AG20443 (cell line): ENCODE data around the gene PUS1.
A peak's percentile ranks its signal among the peaks of the same experiment; 100 is the strongest.

ENCODE experiments used
- DNase-seq: peaks from one replicate; pipeline ENCODE4 v3.0.0; 2012; ENCODE audit warnings: low spot score, mixed read lengths

The PUS1 gene

DNA sequence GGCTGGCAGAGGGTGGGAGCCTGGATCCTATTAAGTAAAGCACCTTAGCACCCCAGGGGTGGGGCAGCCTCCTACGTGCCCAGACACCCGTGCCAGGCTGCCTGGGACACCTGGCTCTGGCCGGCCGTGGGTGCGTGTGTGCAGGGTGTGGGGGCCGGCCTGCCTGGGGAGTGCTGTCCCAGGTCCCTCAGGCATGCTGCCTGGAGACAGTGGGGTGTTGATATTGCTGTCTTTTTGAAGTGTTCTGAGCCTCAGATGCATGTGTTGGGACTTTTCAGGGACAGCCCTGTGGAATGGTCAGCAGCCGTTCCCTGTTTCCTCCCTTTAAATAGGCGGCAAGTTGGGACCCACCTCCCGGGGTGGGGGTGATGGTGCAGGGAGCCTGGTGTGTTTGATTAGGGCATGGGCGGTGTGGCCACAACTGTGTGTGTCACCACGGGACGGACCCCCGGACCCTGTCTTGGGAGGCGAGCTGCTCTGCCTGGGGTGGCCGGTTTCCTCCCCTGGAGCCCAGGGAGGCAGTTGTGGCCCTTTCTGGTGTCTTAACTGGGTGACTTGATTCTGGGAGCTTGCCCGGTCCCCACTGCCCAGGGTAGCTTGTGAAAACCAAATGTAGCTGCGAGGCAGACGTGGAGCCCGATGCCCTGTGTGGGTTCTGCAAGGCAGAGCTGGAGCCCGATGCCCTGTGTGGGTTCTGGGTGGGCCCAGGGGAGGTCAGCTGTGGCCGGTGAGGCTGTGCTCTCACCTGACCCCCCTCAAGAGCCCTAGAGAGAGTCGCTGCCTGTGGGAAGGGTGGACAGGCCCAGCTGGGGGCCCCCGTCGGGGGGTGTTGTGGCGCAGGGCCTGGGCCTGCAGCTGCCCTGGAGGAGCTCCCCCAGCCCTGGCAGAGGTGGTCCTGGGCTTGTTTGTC, 26.5 kb upstream of the PUS1 start:
- DNase-seq = no peak

DNA sequence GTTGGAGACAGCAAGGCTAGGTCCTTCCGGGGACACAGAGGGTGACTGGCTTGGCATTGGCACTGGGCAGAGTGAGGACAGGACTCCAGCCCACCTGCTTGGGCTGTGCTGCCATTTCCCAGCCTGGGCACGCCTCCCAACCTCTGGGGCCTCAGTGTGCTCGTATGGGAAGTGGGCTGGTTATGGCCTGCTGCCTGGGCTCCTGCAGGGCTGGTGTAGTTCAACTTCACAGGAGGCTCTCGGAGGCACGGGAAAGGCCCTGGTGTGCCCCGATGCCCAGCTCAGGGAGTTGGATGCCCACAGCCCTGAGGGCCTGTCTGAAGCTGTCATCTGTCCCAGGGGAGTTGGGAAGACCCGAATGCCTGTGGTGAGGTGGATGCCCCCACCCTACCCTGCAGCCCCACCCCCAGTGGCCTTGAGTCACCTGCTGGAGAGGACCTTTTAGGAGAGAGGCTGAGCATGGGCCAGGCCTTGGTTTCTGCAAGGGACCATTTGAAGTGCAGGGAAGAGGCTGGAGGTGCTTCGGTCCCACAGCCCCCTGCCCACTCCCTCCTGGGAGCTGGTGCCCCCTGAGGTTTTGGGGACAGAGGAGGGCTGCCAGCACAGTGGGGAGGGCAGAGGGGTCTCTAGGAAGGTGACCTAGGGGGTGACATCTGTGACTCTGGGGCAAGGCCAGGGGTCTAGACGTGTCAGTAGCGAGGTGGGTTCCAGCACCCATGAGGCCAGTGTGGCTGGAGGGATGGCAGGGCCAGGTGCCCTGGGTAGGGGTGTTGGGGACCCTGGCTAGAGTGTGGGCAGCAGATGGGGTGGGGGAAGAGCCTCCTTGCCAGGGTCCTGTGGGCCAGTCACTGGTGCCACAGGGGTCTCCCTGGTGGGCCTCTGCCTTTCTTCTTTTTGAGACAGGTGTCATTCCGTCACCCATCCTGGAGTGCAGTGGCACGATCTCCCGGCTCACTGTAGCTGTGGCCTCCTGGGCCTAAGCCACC, 25.5 kb upstream of the PUS1 start:
- DNase-seq = no peak

DNA sequence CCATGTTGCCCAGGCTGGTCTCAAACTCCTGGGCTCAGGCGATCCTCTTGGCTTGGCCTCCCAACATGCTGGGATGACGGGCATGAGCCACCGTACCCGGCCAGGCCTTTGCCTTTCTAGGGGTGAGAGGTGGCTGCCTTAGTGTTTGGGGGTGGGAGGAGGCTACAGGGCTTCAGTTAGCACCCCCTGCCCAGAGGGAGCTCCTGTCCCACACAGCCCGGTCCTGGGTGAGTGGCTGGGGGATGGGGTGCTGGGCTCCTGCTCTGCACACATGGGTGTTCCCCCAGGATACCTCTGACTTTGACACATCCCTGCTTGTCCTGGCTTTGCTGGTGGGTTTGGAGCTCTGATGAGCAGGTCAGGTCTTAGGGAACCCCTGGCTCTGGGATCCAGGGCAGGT, 24.7 kb upstream of the PUS1 start:
- no peak for DNase-seq

DNA sequence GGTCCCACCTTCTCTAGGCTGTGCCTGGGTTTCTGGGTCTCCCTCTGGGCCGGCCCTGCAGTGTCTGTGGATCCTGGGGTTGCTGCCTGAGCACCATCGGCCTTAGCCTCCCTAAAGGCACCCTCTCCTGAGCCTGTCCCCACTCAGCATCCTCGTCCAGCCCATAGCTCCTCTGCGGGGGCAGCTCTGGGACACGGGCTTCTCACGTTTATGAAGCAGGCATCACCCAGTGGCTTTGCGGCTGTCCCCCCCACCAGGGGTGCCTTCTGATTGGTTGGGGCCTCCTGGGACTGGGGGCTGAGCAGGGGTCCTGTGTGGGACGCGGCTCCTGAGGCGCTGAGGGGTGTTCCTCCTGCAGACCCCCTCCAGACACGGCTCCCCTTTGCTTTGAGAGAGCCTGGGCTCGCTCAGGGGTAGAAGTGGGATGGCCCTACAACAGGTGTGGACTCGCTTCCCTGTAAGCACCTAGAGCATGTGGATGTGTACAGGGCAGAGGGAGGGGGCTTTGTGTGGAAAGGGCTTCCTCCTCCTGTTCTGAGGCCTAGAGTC, 23.9 kb upstream of the PUS1 start:
- no peak for DNase-seq

DNA sequence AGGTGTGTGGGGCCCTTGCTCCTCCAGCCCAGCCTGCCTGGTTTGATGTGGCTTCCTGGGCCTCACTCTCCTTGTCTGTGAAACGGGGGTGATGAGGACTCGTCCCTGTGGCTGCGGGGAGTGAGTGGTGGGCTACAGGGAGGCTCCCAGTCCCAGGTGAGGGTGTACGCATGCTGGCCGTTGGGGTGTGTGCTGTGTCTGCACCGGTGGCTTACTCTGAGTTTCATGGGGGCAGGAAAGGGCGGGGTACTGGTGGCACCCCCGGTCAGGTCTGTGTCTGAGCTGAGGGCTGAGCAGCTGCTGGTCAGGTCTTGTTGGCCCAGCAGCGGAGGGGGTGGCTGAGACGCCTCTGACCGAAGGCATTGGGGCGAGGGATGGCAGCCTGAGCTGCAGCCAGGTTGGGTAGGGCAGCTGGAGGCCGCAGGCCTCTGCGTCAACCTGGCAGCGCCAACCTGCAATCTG, 23.4 kb upstream of the PUS1 start:
- no peak for DNase-seq

DNA sequence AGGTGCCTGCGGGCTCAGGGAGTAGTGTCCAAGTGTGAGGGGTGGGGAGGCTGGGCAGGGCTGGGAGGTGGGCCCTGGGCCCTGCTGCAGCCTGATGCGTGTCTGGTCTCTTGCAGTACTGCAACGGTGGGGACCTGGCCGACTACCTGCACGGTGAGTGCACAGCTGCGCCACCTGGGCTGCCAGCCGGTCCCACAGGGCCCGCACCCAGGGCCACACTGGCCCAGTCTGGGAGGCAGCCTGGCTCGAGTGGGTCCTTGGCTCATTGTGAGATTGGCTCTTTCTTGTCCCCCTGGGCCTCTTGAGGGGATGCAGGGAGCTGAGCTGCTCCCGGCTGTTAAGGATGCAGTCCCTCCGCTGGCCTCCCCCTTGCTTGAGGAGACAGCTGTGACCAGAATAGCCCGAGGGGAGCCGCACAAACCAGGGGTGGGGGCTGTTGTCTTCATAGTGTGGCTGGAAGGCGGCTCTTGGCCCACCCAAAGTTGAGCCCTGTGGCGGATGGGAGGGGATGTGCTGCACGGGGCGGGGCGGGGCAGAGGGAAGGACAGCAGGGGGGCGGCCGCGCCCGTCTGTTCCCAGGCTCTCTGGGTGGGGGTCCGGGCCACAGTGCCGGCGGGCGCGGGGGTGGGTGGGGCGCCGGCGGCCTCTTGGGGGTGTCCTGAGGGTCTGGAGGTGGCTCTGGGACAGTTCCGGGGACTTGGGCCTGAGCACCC, 21.5 kb upstream of the PUS1 start:
- no peak for DNase-seq

DNA sequence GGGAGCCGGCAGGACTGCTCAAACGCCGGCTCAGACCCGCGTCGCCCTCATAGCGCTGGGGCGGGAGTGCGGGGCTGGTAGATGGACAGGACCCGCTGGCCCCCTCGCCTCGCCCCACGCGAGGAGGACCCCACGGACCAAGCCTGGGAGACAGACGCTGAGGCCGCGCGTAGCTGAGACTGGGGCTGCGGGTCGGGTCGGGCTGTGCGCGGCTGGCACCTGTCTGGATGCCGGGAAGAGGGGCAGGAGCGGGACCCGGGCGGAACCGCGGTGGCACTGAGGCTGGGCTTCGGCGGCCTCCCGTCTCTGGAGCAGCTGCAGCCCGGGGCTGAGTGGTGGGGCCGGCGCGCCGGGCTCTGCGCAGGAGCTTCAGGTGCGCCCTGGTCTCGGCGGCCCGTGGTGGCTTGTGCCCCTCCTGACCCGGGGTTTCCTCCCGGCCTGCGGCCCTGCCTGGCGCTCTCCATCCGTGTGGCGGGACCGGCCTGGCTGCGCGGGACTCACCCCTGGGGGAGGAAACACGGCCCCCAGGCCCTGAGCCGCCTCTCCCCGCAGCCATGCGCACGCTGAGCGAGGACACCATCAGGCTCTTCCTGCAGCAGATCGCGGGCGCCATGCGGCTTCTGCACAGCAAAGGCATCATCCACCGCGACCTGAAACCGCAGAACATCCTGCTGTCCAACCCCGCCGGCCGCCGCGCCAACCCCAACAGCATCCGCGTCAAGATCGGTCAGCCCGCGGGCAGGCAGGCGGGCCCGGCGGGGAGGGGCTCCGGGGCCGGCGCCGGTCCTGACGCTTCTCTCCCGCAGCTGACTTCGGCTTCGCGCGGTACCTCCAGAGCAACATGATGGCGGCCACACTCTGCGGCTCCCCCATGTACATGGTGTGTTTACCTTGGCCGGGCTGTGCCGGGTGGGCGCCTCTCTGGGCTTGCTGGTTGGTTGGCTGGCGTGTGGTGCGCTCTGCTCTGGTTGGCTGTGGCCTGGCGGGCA, 20.7 kb upstream of the PUS1 start:
- DNase-seq = no peak

DNA sequence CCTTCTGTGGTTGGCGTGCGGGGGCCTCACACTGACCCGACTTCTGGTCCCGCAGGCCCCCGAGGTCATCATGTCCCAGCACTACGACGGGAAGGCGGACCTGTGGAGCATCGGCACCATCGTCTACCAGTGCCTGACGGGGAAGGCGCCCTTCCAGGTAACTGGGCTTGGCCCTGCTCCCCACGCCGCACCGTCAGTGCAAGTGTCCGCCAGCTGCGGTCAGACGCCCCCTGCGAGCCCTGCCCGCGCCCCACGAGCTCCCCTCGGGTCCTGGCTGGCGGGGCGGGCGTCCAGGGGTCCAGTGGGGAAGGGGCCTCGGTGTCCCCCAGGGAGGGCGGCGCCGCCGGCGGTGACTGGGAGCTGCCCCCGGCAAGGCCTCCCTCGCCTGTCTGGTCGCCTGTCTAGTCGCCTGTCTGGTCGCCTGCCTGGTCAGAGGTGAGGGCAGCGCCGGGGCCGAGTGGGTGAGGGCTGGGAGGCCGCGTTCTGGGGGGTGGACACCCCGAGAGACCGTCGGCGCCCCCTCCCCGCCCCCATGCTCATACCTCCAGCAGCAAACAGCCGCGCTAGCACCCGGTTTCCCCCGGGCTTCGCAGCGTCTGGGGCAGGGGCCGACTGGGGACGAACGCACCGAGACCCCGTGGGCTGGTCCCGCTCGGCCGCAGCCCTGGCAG, 19.9 kb upstream of the PUS1 start:
- no peak for DNase-seq

DNA sequence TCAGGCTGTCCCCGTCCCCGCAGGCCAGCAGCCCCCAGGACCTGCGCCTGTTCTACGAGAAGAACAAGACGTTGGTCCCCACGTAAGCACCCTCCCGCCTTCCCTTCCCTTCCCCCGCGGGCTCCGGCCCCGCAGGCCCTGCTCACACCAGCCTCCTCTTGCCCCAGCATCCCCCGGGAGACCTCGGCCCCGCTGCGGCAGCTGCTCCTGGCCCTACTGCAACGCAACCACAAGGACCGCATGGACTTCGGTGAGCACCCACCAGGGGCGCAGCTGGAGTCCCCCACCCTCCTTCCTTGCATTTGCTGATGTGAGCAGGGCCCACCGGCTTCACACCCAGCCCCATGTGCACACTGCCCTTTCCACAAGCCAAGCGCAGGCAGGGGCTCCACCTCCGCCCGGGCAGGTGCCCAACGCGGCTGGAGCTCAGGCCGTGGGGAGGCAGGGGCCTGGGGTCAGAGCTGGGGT, 19.3 kb upstream of the PUS1 start:
- no peak for DNase-seq

DNA sequence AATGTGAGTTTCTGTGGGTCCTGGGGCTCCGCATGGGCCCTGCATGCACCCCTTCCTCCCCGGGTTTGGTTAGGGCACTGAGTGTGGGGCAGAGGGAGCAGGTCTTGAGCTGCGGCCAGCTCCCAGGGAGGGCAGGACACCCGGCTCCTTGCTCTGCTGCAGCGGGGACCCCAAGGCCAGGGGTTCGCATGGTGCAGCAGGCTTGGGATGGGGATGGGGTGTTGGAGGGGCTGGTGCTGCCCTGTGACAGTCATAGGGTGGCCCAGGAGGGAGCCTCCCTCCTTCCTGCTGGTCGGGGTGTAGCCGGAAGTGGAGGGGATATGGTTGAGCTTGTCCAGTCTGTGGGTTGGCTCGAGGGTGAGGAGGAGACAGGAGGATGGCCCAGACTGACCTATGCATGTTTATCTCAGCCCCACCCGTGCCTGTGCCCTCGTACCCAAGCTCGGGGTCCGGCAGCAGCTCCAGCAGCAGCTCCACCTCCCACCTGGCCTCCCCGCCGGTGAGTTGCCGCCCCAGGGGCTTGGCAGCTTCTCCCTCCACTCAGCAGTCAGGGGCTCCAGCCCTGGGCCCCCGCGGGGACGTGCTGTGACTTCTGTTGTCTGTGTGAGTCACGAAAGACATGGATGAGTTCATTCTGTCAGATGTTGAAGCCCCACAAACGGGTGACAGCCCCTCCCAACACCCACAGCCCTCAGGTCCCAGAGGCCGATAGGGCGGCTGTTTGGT, 18.6 kb upstream of the PUS1 start:
- no peak for DNase-seq

DNA sequence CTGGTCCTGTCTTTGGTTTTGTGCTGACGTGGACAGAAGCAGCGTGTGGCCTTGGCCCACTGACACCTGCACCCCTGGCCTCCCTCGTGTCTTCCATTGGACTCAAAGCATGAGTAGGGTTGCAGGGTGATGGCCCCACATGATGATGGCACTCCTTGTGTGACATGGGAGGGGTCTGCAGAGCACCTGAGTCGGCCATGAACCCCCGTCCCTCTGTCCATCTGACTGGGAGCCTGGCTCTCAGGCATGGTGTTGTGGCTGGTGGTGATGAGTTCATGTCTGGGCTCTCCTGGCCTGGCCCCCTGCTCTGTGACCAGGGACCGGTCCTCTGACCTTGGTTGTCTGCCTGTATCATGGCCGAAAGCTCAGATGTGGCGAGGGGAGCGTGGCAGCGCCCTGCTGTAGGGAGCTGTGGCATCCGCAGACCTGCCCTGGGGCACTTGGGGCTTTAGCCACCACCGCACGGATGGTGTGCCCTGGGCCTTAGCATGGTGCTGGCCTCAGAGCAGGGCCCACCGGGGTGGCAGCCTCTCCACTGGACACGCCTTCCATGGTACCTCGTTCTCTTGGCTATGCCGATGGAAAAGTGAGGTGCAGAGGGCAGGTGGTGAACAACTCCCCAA, 17.9 kb upstream of the PUS1 start:
- DNase-seq = no peak

DNA sequence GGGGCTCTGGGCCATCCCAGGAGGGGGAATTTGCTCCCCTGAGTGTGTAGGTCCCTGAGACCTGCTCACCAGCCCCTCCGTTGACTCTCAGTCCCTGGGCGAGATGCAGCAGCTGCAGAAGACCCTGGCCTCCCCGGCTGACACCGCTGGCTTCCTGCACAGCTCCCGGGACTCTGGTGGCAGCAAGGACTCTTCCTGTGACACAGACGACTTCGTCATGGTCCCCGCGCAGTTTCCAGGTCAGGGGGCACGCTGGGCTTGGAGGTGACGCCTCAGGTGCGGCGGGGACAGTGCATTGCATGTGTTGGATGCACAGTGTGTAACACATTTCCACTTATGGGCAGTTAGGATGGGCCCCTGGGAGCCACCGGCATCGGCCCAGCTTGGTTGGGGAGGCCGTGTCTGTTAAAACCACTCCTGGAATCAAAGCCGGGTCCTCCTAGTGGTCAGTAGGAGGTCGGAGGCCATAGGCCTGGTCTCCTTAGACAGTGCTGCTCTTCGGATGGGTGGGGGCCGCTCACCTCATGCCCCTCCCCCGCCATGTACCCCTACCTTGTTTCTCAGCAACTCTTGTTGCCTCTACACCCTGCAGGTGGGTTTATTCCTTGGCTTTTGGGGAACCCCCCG, 17.1 kb upstream of the PUS1 start:
- DNase-seq = no peak

DNA sequence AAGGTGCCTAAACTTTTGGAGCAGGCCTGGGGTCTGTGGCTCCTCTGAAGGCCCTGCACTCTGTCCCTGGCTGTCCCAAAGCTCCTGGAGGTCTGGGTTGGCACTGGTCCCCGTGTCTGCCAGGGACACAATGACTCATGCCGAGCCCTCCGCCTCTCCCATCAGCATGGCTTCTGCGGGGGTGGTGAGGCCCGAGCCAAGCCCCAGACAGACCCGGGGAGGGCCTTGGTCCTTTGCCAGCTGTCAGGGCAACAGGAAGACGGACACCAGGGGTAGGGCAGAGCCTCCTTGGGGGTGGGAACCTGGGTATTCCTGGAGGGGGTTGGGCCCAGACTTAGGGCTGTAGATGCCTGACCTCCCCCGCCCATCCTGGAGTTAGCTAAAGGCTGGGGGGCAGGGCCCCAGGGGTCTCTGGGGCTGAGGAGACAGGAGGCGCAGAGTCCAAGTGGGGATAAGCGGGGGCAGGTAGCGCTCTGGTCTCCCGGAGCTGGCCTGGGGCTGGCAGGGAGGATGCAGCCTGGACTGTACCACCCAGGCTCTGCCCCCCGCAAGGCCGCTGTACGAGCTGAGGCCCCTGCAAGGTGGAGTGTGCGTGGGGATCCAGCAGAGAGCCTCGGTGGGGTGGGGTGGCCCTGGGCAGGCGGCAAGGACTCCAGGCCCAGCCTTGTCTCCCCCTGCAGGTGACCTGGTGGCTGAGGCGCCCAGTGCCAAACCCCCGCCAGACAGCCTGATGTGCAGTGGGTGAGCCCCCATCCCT, 16.4 kb upstream of the PUS1 start:
- peak; percentile 94 for DNase-seq

DNA sequence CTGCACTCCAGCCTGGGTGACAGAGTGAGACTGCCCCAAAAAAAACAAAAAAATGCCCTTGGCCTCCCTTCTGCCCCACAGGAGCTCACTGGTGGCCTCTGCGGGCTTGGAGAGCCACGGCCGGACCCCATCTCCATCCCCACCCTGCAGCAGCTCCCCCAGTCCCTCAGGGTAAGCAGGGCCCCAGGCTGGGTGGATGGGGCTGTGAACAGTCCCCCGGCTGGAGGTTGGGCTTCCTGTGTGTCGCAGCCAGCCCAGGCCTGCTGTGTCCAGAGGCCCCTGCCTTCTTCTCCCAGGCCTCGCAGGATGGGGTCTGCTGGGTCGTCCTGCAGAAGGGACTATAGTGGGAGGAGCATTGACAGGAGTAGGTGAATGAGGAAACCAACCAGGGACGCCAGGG, 15.4 kb upstream of the PUS1 start:
- DNase-seq = no peak

DNA sequence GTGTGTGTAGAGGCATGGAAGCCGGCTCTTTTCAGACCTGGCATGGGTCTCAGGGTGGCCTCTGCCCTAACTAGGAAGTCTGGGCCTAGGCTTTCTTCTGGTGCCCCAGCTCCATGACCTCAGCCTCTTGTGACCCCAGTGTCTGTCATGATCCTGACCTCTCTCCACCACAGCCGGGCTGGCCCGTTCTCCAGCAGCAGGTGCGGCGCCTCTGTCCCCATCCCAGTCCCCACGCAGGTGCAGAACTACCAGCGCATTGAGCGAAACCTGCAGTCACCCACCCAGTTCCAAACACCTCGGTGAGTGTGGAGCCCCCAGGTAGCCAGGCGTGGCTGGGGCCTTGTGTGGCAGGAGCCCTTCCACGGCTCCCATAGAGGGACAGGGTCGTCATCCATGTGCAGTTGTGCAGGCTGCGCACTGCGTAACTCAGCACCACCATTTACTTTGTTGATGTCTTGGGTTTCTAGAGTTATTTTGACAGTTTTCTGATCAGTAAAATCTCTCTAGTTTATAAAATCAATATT, 14.8 kb upstream of the PUS1 start:
- no peak for DNase-seq

DNA sequence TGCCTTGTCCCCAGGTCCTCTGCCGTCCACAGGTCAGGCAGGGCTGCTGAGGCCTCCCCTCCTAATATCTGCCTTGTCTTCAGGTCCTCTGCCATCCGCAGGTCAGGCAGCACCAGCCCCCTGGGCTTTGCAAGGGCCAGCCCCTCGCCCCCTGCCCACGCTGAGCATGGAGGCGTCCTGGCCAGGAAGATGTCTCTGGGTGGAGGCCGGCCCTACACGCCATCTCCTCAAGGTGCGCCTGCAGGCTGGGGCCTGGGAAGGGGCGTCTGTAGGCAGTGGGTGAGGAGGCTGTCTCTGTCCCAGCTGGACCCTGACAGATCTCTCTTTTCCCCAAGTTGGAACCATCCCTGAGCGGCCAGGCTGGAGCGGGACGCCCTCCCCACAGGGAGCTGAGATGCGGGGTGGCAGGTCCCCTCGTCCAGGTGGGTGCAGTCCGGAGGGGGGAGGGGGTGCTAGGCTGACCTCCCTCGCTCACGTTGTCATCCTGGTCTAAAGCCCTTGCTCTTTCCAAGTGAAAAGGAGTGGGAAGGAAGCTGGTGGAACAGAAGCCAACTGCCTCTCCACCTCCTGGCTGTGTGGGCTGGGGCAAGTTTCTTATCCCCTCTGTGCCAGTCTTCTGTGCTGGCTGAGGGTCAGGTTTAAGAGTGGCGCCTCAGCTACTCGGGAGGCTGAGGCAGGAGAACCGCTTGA, 13.9 kb upstream of the PUS1 start:
- no peak for DNase-seq

DNA sequence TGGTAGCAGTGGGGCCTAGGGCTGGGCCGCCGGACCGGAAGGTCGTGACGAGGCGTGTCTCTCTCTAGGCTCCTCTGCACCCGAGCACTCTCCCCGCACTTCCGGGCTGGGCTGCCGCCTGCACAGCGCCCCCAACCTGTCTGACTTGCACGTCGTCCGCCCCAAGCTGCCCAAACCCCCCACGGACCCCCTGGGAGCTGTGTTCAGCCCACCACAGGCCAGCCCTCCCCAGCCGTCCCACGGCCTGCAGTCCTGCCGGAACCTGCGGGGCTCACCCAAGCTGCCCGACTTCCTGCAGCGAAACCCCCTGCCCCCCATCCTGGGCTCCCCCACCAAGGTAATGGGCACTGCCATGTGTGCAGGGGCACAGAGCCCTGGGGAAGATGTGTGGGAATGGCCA, 13.3 kb upstream of the PUS1 start:
- DNase-seq = no peak
